ENCODE measurements around the gene CNOT4.

Gene CNOT4

DNA sequence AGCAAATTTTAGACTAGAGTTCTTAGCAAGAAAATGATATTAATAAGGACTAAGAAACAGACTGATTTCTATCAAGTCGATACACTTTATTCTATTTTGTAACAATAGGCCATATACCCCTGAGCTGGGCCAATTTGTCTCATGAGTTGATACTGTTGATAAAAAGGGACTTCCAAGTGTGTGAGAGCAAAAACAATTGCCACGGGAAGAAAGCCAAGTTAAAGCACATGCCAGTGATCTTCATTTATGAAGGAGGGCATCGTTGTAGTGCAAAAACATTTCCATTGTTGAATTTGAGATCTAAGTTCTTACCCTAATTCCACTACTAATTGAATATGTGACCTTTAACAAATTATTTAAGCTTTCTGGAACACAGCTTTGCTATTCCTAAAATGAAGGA is 119.9 kb downstream of the CNOT4 start:
- DNase-seq: no peak

DNA sequence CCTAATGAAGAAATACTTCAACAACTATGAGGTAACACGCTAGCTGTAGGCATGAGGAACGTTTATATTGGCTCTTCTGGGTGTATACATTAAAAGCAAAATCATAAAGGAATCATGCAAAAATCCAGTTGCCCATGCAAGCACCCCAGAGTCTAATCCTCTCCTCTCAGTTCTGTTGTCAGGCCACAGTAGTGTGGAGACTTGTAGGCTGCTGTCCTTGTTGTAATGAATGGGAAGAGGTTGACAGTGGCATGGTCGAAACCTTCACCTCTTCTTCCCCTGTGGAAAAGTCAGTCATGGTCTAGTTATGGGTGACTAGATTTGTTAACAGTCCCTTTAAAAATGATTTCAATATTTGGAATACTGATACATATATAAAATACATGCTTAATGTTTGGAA is 121.3 kb downstream of the CNOT4 start:
- DNase-seq: no peak

DNA sequence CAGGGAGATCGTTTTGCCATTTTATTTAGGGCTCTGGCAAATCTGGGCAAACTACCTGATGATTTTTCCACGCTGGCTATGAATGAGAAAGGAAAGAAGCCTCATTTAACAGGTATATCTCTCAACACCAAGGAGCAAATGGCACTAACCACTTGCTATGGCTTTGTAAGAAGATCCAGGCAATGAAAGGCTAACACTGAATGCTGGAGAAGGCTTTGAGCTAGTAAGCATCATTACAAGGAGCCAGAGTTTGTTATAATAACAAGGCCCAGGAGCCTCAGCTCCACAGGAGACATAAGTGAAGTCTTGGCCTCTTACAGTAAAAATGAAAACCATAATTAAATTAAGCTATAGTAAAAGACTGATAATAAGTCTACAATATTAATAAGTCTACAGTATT is 123.1 kb downstream of the CNOT4 start:
- DNase-seq: no peak

DNA sequence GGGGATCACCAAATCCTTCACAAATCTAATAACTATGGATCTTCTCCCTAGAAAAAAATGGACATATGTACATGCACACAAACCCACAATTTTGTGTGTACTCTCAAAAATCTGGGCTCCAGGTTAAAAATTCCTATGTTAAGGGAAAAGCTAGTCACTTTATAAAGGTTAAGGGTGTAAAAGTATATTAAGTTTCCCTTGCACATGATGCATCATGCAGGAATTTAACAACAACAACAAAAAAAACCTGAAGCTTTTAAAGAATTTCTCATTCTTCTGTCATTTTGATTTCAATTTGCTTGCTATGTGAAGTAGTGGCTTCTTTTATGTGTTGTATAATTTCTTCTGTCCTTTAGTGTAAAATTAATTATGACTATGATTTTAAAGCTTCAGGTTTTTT is 123.7 kb downstream of the CNOT4 start:
- no peak for DNase-seq

DNA sequence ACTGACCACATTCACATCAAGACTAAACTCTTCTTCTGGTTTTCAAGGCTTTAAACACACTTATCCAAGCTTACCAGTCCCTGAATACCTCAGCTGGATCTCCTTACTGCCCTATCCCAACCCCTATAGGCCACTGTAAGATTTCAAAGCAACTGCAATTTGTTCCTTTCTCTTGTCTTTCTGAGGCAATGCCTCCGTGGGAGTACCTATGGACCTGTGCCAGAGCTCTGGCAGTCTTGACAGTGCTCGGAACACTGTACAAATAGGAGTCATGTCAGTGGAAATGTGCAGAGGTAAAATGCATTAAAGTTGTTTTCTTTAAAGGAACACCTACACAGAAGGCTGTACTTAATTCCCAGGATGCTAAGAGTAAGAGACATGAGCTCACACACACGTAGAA is 124.7 kb downstream of the CNOT4 start:
- DNase-seq: no peak

DNA sequence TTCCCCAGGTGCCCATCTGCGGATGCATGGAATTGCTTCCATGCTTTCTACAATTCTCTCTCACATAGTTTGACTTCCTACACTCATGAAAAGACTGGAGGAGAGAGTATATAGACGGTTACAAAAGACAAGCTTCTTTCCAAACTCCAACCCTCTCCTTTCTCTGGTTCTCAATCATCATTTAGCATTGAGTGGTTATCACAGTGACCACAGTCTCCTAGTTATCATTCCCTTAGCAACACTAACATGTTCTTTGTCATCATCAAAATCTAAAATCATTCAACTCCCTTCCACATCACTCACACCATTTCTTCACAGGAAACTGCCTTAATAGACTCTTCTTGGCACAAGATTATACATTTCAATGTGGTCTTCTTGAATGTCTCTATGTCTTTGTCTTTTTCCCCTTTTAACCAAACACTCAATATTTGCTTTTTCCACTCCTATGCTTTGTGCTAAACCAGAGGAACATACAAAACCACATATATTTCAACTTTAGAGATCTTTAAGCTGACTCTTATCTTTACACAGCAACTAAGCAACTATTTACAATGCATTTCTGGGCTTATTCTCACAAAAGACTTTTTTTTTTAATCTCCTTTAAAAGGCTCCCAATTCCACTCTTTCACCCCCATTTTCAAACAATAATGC is 126.3 kb downstream of the CNOT4 start:
- no peak for DNase-seq

DNA sequence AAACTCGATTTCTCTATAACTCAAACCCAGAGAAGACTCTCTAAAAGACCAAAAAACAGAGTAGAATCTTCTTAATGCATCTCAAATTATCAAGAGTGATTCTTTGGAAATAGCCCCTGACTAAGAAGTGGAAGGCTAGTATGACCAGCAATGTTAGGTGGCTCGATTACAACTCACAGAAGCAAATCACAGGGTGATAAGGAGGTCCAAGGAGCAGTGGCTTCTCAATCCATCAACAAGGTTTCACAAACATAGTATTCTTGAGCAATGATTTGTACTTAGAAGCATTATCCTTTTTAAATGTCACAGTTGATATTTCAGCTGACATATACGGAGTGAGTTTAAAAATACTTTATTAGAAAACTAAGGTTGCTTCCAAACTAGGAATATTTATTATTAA is 127.7 kb downstream of the CNOT4 start:
- DNase-seq: no peak

DNA sequence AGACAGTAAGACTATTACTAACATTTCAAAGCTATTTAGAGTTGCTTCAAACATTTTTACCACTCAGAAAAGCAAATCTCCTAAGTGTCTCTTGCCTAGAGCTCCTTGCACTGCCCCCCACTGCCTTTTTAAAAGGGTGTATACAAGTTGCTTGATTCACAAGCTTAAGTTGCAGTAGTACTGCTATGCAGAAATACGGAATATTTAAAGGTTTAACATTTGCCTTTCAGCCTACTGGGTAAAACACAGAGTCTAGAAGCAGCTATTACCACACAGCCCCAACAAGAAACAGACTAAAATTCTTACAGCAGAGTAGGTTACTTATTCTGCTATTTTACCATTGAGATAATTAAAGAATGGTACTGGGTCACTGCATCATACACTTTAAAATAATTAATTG is 128.5 kb downstream of the CNOT4 start:
- no peak for DNase-seq

DNA sequence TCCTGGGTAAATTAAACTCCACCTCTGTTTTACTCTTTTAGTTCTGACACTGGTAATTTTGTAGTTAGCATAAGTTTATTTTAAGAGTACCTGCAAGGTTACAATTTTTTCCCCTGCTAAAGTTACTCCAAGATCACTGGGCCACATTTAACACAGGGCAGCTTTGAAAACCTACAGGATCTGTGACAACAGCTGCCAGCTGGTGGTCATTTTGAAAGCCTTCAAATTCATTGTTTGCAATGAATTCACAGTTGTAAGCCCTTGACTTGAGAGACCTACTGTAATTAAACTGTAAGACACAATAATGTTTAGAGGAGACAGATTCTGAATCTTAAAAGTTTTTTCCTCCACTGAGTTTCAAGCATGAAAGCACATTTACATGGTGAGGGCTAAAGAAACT is 129.6 kb downstream of the CNOT4 start:
- no peak for DNase-seq

DNA sequence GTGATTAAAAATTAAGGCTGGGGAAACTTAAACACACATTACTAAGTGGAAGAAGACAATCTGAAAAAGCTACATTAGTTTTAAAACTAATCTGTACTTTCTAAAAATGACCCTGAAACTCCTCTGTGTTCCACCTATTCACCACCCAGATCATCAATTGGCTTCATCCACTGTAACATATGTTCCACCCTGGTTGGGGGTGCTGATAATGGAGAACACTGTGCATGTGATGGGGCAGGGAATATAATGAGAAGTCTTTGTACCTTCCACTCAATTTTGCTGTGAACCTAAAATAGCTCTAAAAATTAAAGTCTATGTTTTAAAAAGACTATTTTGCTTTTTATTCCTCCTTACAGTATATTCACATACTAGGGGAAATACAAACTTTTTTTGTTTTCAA is 132.7 kb downstream of the CNOT4 start:
- DNase-seq: no peak

DNA sequence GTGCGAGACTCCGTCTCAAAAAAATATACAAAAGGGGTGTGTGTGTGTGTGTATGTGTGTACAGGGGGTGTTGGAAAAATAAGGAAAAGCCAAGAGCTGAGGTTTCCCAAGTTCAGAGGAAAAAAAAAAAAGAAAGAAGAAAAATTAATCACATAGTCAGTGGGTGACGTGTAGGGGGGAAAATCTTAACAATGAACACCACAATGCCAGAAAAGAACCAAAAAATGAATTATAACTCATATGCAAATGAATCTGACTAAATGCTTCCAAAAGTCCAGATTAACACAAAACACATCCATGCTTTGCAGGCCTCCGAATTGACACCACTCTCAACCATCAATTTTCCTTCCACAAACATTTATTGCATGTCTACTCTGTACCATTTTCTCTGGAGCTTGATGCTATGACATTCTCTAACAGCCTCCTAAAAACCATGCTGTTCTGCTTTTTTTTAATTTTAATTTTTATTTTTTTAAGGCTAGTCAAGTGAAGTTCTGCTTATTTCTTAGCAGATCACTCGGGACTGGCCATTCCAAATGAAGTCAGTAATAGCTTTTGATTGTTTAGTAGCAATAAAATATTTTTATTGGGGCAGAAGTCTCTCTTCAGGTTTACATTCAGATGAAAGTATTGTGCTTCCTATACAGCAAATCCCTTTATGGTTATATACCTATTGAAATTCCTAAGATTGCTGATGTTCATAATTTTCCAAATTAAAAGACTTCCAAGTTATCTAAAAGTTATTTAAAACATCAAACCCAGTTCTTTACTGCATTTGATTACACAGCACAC is 133.8 kb downstream of the CNOT4 start:
- DNase-seq: peak; percentile 45

DNA sequence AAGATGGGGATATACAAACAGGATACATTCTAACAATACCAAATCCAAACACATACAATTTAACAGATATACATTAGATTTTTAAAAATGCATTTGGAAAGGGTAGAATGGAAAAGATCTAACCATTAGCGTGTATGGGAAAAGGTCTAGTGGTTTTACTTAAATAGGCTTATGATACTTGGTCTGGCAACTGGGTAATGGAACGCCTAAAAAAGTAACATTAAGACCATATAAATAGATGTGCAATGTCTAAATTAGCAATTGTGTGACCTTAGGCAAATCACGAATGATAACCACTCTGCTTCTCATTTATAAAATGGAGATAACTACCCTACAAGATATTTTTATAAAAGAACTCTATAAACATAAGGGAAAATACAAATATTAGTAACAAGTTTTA is 135.2 kb downstream of the CNOT4 start:
- DNase-seq: no peak

DNA sequence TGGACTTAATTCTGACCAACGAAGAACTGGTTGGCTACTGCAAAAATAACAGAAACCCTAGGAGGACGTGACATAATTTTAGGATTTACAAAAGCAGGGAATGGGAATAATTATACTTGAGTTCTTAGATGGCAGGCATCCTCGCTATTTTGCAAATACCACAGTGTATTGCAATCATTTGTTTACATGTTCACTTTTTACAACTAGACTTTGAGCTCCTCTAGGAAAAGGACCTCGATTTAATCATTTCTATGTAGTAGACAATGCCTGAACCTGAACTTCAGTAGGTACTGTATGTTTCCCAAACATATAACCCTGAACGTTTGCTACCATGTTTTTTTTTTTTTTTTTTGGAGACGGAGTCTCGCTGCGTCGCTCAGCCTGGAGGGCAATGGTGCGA is 137.7 kb downstream of the CNOT4 start:
- no peak for DNase-seq

DNA sequence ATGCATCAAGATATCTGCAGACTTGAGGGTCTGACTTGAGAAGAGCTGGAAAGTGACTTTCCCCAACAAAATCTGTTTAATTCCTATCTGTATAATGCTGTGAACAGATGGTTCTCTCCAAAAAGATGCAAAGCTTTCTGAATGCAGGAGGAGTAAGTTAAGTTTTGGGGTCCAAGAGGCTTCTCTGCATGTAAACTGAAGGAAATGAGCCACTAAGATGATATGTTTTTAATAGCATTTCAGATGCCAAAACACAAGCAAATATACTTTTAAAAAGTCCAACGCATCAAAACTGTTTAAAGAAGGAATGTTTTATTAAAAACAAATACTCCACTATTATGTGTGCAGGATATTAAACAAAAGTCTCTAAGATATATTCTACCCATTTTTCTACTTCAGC is 139.2 kb downstream of the CNOT4 start:
- DNase-seq: no peak

DNA sequence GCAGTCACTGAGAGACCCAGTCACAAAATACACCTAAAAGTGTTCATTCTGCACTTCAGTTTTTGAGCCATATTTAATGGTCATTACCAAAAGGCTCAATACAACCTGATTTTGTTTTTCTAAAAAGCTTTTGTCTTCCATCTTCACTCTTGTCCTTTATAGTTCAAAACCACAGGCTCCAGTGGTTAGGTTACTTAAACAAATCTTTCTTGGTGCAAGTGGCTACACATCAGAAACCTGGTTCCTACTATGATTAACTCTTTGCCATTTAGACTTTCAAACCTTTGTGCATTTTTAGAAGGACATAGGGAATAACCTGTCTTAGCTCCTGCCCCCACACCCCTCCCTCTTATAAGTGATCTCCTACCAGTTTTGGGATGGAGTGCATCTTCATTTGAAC is 140.5 kb downstream of the CNOT4 start:
- DNase-seq: no peak

DNA sequence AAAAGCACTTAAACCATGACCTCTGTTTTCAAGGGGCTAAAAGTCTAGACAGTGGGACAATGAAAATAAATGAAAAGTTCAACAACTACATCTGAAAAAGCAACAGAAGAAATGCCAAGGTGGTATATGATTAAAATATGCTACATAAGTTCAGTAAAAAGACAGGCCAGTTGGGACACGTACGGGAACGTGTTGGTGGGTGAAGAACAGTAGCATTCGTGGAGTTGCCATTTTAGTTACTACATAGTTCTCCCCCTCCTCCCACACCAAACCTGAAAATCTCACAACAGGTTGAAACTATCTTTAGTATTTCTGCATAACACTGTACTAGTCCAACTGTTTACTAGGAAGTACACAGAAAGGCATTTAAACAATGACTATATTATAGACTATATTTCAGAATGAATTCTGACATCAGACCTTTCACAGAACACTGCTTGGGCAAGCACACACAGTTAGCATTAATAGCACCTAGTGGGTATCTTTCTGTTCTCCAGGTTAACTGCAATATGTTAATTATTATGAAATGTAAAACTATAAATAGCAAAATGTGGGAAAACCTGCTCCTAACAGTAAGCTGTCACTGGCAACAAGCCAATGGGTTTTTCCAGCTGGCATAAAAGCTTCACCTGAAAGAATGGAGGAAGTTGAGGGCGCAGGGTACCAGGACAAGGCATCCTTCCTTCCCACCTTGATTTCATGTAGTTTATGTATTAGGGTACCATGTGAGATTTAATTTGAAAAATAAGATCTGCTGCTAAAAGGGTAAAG is 141.3 kb downstream of the CNOT4 start:
- DNase-seq: no peak

DNA sequence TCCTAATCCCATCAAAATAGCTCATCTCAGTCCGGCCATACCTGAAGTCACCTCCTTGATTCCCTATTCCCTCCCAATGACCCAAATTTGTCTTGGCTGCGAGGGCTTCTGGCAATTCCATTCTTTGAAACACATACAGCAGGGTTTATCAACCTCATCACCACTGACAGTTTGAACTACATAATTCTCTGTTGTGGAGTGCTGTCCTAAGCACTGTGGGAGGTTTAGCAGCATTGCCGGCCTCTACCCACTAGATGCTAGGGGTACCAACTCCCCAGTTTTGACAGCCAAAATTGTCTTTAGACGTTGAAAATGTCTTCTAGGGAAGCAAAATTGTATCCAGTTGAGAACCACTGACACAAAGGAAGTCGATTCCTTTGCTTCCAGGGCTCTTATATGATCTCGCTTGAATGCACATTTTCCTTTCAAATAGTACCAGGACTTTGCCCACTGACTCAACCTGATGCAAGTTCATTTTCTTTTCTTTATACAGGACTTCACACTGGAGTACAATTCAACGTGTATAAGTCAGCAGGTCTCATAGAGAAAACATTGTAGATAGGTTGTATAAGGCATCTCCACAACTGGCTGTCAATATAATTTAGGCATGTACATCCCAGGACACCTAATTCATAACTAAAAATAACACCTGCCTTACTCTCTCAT is 142.9 kb downstream of the CNOT4 start:
- DNase-seq: no peak

DNA sequence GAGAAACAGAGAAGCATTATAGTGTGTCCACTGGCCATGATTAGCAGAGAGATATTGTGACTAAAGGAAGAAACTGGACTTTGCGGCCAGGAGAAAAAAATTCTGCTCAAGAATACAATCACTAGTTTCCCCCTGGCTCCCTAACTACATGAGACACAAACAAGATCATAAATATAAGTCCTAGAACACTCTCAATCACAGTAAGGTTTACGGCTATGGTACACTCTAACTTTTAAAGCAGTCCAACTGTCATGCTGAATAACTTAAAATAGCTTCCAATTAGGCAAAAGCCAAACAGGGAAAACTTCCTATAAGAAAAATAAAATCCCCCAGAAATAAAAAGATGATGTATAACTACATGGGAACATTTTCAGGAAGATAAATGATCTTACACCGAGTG is 144.2 kb downstream of the CNOT4 start:
- no peak for DNase-seq

DNA sequence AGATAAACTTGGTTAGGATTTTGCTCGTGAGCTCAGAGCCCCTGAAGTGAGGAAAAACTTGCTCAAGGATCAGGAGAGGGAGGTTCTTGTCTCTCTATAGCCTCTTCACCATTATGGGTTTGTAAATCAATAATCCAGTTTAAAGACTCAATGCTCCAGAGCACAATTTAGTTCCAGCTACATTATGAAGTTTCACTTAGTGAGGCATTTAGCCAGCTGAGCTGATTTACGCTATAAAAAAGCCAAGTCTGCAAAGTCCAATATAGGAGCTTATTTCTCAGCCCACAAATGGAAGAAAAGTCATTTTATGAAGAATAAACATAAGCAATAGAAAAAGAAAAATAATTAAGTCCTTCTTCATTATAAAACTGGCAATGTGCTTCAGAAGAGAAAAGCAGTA is 145.7 kb downstream of the CNOT4 start:
- DNase-seq: no peak

DNA sequence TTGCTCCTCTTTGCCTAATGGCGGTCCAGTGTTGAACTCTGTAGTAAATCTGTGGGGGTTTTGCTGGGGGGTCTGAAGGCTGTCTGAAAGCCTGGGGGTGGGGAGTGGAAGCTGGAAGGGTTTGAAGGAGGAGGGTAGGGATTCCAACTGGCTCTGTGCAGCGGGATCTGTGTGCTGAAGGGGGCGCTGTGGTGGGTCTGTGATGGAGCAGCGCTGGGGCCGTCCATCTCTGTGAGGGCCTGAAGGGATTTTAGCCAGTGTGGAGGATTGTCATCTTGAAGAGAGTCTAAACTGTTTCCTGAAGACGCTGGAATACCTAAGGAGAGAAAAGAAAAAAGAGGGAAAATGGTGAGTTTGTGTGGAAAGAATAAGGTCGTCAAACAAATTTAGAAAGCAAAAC is 147.0 kb downstream of the CNOT4 start:
- DNase-seq: no peak

DNA sequence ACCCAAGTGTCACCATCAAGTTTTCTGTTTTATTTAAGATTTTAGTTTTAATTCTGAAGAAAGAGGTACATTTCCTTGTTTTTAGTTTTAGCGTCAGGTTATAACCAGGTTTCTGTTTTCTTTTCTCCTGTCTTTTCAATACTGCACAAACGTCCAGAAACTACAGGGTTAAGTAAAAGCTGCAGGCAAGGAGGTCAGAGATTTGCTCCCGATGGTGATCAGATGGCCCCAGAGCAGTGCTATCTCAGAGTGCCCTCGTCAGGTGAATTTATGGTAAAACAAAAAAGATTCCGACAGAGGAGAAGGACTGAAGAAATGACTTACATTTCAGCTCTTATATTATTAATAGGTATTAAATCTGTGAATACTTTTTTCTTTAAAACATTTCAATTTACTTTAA is 148.1 kb downstream of the CNOT4 start:
- DNase-seq: no peak

DNA sequence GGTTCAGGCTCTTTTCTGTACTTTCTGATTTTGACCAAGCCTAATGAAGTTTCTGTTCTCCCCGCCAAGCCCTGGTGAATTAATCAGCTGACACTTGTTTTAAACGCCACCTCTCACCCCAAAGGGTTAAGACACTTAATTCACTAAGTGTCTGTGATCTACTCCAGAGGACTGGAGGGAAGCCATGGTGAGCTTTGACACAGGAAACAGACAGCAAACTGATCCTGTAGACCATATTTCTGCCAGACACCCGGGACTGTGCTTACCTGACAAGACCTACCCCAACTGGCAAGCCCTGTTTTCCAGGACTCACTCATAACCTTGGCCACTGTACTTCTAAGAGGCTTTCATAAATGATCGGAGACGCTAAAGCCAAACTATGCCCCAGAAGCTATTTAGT is 150.3 kb downstream of the CNOT4 start:
- DNase-seq: no peak

DNA sequence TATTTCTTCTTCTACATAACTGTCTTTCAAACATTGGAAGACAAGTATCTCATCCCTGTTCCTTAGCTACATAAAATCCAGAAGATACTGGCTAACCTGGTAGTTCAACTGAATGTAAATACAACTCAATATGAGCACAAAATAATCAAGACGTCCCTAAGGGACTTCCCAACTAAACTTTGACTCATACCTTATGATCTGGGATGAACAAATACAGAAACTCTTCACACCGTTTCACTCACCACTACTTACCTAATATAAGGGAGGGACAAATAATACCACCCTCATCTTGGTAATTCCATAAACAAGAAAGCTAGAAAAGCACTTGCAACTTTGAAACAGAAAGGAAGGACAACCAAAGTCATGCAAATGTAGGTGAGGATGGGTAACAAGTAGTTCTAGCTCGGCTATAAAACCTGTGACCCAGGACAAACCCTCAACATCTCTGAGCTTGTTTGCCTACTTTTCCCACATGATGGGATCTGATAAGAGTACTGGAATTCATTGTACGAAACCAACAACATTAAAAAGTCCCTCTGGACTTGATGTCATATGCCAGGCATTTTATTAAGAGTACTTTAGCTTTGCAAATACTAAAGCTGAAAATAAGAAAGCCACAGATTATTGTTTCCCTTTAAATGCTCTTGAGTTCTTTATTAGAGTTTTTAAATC is 154.4 kb downstream of the CNOT4 start:
- DNase-seq: no peak
